HCT116 (cell line): ENCODE results near the gene ST3GAL6. TPM values are rescaled to one million over a fixed set of nuclear protein-coding genes. Genes with fewer than 3 reads are reported as not detected.

Source experiments
- ATAC-seq: fragments of 200-7000 bp; cut with Tn5 transposase; 2 replicates; pipeline ENCODE4 v1.9.1; 2020; ENCODE audit warnings: mild to moderate bottlenecking, moderate library complexity
- BruUV-seq: library from RNA; stranded (reverse); fragments of 400-500 nt; replicated peaks from 2 replicates; lab custom pipeline; 2021; lab: Mats Ljungman, UMichigan
- CTCF ChIA-PET: fragments of 300-600 bp; sonication (Branson Sonifier 250); formaldehyde crosslinking; loops from one replicate; lab custom pipeline; 2021; ENCODE audit warnings: antibody characterized with exemption; lab: Charles Lee
- POLR2A ChIA-PET: fragments of 300-600, 350-600 bp; sonication (Branson Sonifier 250); formaldehyde crosslinking; loops from one replicate; lab custom pipeline; 2021; ENCODE audit warnings: antibody characterized with exemption; lab: Charles Lee
- RAD21 ChIA-PET, 2 experiments: fragments of 300-600 bp; sonication (Branson Sonifier 250); formaldehyde crosslinking; loops; one replicate each; lab custom pipeline; 2023; ENCODE audit warnings: low total read pairs in 2 of 2; ENCODE audit not compliant: uncharacterized antibody in 2 of 2, unreplicated experiment in 2 of 2, low non-redundant PET in 1 of 2; lab: Charles Lee
- DNase-seq: peaks from one replicate; pipeline ENCODE4 v3.0.0-alpha.2; 2010; ENCODE audit warnings: low read depth, low spot score
- H2AFZ ChIP-seq: fragments of 200-600 bp; shearing (Covaris generic), sonication (generic); 2 replicates; pipeline ENCODE4 v1.6.1; 2017; ENCODE audit warnings: low read depth, mixed run types, mixed read lengths, antibody characterized with exemption, low read length; ENCODE audit not compliant: poor library complexity, severe bottlenecking
- H3K27ac ChIP-seq: 2 replicates; pipeline ENCODE4 v1.5.1; 2012; ENCODE audit warnings: low read depth, low read length
- H3K27me3 ChIP-seq: fragments of 200-600 bp; sonication (generic); 2 replicates; pipeline ENCODE4 v1.6.1; 2016; ENCODE audit warnings: mixed run types, low read length, mixed read lengths; ENCODE audit not compliant: insufficient read depth
- H3K36me3 ChIP-seq, 2 experiments: fragments of 200-500 bp in 1 of 2; fragments of 200-600 bp in 1 of 2; sonication (Bioruptor generic) in 1 of 2; sonication (generic) in 1 of 2; 2 replicates each; pipeline versions ENCODE4 v1.5.1 to v1.6.1; 2014 to 2016; ENCODE audit warnings: low read length in 2 of 2, inconsistent platforms in 1 of 2, mixed read lengths in 1 of 2, mixed run types in 1 of 2; ENCODE audit not compliant: insufficient read depth in 2 of 2, control insufficient read depth in 1 of 2
- H3K4me1 ChIP-seq, 2 experiments: fragments of 200-600 bp in 1 of 2; sonication (generic) in 1 of 2; 2 replicates each; pipeline versions ENCODE4 v1.5.1 to v1.6.1; 2012 to 2017; ENCODE audit warnings: low read length in 2 of 2, inconsistent platforms in 1 of 2, mild to moderate bottlenecking in 1 of 2, mixed read lengths in 1 of 2, mixed run types in 1 of 2, moderate library complexity in 1 of 2; ENCODE audit not compliant: insufficient read depth in 2 of 2, control insufficient read depth in 1 of 2
- H3K4me2 ChIP-seq: fragments of 200-600 bp; sonication (generic); 2 replicates; pipeline ENCODE4 v1.6.1; 2017; ENCODE audit warnings: mixed run types, low read length, mixed read lengths
- H3K4me3 ChIP-seq, 2 experiments: fragments of 200-600 bp in 1 of 2; sonication (generic) in 1 of 2; replicated peaks in 1 of 2; 2 replicates each; pipeline ENCODE4 v1.5.1; 2011 to 2016; ENCODE audit warnings: low read length in 2 of 2, control low read depth in 1 of 2, low read depth in 1 of 2, mild to moderate bottlenecking in 1 of 2, mixed read lengths in 1 of 2, mixed run types in 1 of 2
- H3K79me2 ChIP-seq: fragments of 200-600 bp; sonication (generic); 2 replicates; pipeline ENCODE4 v1.6.1; 2017; ENCODE audit warnings: mild to moderate bottlenecking, mixed run types, low read length, moderate library complexity, mixed read lengths; ENCODE audit not compliant: insufficient read depth
- H3K9ac ChIP-seq: fragments of 200-600 bp; sonication (generic); 2 replicates; pipeline ENCODE4 v1.6.1; 2016; ENCODE audit warnings: low read length, mixed read lengths
- H3K9me2 ChIP-seq: fragments of 200-600 bp; sonication (generic), shearing (Covaris generic); 2 replicates; pipeline ENCODE4 v1.6.1; 2017; ENCODE audit warnings: mixed run types, mild to moderate bottlenecking, moderate library complexity; ENCODE audit not compliant: insufficient read depth
- H3K9me3 ChIP-seq, 2 experiments: fragments of 200-500 bp in 1 of 2; fragments of 200-600 bp in 1 of 2; sonication (Bioruptor generic) in 1 of 2; sonication (generic) in 1 of 2; 2 replicates each; pipeline ENCODE4 v1.6.1; 2014 to 2017; ENCODE audit warnings: low read length in 2 of 2, mixed read lengths in 2 of 2, inconsistent platforms in 1 of 2, low read depth in 1 of 2, mild to moderate bottlenecking in 1 of 2, mixed run types in 1 of 2, moderate library complexity in 1 of 2; ENCODE audit not compliant: control insufficient read depth in 1 of 2, insufficient read depth in 1 of 2
- H4K20me1 ChIP-seq: fragments of 200-600 bp; sonication (generic), shearing (Covaris generic); 2 replicates; pipeline ENCODE4 v1.6.1; 2017; ENCODE audit warnings: mixed run types, mild to moderate bottlenecking, moderate library complexity; ENCODE audit not compliant: insufficient read depth
- CBX3 ChIP-seq: IDR thresholded peaks from 2 replicates; pipeline ENCODE4 v1.6.1; 2012; ENCODE audit warnings: low read depth
- CEBPB ChIP-seq: IDR thresholded peaks from 2 replicates; pipeline ENCODE4 v1.6.1; 2012; ENCODE audit warnings: low read depth
- MAX ChIP-seq: IDR thresholded peaks from 2 replicates; pipeline ENCODE4 v1.6.1; 2012
- RAD21 ChIP-seq: IDR thresholded peaks from 2 replicates; pipeline ENCODE4 v1.6.1; 2012; ENCODE audit warnings: low read depth, mild to moderate bottlenecking
- ZBTB33 ChIP-seq: IDR thresholded peaks from 2 replicates; pipeline ENCODE4 v1.6.1; 2011; ENCODE audit warnings: mild to moderate bottlenecking, low read length, moderate library complexity; ENCODE audit not compliant: insufficient replicate concordance; ENCODE audit errors: extremely low read depth
- intact Hi-C: fragments of 100-400 bp; cut with micrococcal nuclease; formaldehyde crosslinking; loops from 2 replicates; pipeline ENCODE4 v1.10.0; 2022
- total RNA-seq: library from RNA; stranded (reverse); gene quantifications from one replicate; pipeline ENCODE4 v1.2.1, GENCODE V29; 2021; ENCODE audit not compliant: unreplicated experiment
- TF ChIP-seq, protein P1 (sequence below): IDR thresholded peaks from 2 replicates; pipeline ENCODE4 v1.6.1; 2012; ENCODE audit warnings: low read depth

Gene ST3GAL6
- total RNA-seq, 1 experiment from 2014 or later = 10.6 TPM

DNA sequence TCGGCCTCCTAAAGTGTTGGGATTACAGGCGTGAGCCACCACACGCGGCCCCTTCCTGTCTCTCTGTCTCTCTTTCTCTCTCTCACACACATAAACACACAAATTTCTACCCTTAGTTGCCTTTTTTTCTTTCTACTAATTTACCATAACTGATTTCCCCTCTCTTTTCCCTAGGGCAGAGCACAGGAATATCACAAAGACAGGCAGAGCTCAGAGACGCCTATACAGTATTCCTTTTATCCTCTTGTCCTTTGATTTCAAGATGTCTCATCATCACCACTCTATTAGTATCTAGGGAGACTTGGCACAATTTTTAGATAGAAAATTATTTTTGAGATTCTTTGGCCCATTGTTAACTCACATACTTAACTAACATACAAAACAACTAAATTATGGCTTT, 25.8 kb upstream of the ST3GAL6 start:
- no peaks in the 10 kb centered on the region for H3K36me3 ChIP-seq
- ChIA-PET RAD21 (no interaction called here), POLR2A (no interaction called here), CTCF (no interaction called here)
- no peak for DNase-seq
- ATAC-seq = no peak
- H3K9me2 ChIP-seq = no peaks in the 10 kb centered on the region
- H3K9ac ChIP-seq = no peak overlapping the region
- H3K27ac ChIP-seq = no peak overlapping the region
- TF ChIP-seq RAD21 = no peak
- no peak for TF ChIP-seq ZBTB33
- no peak overlapping the region for H2AFZ ChIP-seq
- H3K4me1 ChIP-seq = peaks cover 10 to 31% of the 10 kb centered on the region in 2 experiments
- H3K79me2 ChIP-seq = peaks cover 17% of the 10 kb centered on the region; the same call in 1 of the 2 replicates
- no peaks in the 10 kb centered on the region for H3K9me3 ChIP-seq
- no peaks in the 10 kb centered on the region for H4K20me1 ChIP-seq
- no peak overlapping the region for H3K4me3 ChIP-seq
- no TSS peak for BruUV-seq
- no peaks in the 10 kb centered on the region for H3K27me3 ChIP-seq
- no peak overlapping the region for H3K4me2 ChIP-seq
- intact Hi-C loops = no loop called here

DNA sequence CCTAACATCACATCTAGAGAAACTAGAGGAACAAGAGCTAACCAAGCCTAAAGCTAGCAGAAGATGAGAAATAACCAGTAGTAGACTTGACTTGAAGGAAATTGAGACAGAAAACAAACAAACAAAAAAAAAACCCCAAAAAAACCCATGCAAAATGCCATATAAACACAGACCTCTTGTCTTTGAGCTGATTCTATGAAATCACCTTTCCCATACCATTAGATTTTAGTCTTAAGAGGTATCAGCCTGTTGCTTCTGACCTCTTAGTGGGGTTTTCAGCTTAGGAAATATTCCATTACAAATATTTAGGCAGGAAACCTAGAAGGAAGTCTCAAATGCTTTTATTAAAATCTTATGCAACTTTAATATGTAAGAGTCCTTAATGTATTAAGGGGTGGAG, 23.9 kb upstream of the ST3GAL6 start:
- no TSS peak for BruUV-seq
- H3K79me2 ChIP-seq = peaks cover 12% of the 10 kb centered on the region; the same call in 1 of the 2 replicates
- CTCF ChIA-PET = no interaction called here

More for the DNA sequence above, 23.9 kb upstream of the ST3GAL6 start:
- no peak for ATAC-seq
- no peak overlapping the region for H2AFZ ChIP-seq
- intact Hi-C loops = no loop called here
- H4K20me1 ChIP-seq = no peaks in the 10 kb centered on the region
- TF ChIP-seq CEBPB (no peak), MAX (no peak), CBX3 (no peak)
- TF ChIP-seq, protein P1, sequence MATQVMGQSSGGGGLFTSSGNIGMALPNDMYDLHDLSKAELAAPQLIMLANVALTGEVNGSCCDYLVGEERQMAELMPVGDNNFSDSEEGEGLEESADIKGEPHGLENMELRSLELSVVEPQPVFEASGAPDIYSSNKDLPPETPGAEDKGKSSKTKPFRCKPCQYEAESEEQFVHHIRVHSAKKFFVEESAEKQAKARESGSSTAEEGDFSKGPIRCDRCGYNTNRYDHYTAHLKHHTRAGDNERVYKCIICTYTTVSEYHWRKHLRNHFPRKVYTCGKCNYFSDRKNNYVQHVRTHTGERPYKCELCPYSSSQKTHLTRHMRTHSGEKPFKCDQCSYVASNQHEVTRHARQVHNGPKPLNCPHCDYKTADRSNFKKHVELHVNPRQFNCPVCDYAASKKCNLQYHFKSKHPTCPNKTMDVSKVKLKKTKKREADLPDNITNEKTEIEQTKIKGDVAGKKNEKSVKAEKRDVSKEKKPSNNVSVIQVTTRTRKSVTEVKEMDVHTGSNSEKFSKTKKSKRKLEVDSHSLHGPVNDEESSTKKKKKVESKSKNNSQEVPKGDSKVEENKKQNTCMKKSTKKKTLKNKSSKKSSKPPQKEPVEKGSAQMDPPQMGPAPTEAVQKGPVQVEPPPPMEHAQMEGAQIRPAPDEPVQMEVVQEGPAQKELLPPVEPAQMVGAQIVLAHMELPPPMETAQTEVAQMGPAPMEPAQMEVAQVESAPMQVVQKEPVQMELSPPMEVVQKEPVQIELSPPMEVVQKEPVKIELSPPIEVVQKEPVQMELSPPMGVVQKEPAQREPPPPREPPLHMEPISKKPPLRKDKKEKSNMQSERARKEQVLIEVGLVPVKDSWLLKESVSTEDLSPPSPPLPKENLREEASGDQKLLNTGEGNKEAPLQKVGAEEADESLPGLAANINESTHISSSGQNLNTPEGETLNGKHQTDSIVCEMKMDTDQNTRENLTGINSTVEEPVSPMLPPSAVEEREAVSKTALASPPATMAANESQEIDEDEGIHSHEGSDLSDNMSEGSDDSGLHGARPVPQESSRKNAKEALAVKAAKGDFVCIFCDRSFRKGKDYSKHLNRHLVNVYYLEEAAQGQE = no peak
- no peak overlapping the region for H3K9ac ChIP-seq
- no peaks in the 10 kb centered on the region for H3K9me3 ChIP-seq
- POLR2A ChIA-PET = interaction anchor here (0.7 kb wide), 1 partner anchor 17 kb away, joined by 3 read pairs; no protein-coding TSS in a partner anchor
- H3K4me3 ChIP-seq = no peak overlapping the region
- H3K4me2 ChIP-seq = no peak overlapping the region
- RAD21 ChIA-PET = no interaction called here
- H3K27ac ChIP-seq = no peak overlapping the region
- peaks cover 6 to 27% of the 10 kb centered on the region in 2 experiments for H3K4me1 ChIP-seq
- H3K9me2 ChIP-seq = no peaks in the 10 kb centered on the region
- H3K36me3 ChIP-seq = no peaks in the 10 kb centered on the region
- DNase-seq = no peak
- H3K27me3 ChIP-seq = no peaks in the 10 kb centered on the region
